Subcutaneous adipose tissue (tissue), 4 donors: ENCODE results near the gene C18orf32. TPM values are rescaled to one million over a fixed set of nuclear protein-coding genes. Genes with fewer than 3 reads are reported as not detected.

Experiments
- total RNA-seq, 4 donors: library from RNA; depleted of rRNA; stranded (reverse); fragments of >200 nt; gene quantifications; one replicate each; pipeline ENCODE4 v1.1.0, GENCODE V29; 2016
- TF ChIP-seq, protein P1 (sequence below): fragments of 450-650 bp; IDR thresholded peaks from one replicate; pipeline ENCODE4 v1.5.1; 2016; ENCODE audit warnings: low read depth, mild to moderate bottlenecking, control low read depth, antibody characterized with exemption, moderate library complexity

Gene C18orf32
- total RNA-seq, 4 donors from 2014 or later: 22.2 to 55.8 (median 31.4) TPM

DNA sequence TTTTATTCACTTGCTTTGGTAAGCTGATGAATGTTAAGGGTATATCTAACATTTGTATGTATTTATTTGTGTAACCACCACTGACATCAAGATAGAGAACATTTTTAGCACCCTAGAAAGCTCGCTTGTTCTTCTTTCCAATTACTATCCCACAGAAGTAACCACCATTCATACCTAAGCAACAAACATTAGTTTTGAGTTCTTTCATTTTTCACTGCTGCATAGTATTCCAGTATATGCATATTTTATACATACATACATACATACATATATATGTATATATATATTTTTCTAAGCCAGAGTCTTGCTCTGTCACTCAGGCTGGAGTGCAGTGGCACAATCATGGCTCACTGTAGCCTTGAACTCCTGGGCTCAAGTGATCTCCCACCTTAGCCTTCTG lies 15.5 kb downstream of the C18orf32 start:
- TF ChIP-seq, protein P1, sequence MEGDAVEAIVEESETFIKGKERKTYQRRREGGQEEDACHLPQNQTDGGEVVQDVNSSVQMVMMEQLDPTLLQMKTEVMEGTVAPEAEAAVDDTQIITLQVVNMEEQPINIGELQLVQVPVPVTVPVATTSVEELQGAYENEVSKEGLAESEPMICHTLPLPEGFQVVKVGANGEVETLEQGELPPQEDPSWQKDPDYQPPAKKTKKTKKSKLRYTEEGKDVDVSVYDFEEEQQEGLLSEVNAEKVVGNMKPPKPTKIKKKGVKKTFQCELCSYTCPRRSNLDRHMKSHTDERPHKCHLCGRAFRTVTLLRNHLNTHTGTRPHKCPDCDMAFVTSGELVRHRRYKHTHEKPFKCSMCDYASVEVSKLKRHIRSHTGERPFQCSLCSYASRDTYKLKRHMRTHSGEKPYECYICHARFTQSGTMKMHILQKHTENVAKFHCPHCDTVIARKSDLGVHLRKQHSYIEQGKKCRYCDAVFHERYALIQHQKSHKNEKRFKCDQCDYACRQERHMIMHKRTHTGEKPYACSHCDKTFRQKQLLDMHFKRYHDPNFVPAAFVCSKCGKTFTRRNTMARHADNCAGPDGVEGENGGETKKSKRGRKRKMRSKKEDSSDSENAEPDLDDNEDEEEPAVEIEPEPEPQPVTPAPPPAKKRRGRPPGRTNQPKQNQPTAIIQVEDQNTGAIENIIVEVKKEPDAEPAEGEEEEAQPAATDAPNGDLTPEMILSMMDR: no peak

DNA sequence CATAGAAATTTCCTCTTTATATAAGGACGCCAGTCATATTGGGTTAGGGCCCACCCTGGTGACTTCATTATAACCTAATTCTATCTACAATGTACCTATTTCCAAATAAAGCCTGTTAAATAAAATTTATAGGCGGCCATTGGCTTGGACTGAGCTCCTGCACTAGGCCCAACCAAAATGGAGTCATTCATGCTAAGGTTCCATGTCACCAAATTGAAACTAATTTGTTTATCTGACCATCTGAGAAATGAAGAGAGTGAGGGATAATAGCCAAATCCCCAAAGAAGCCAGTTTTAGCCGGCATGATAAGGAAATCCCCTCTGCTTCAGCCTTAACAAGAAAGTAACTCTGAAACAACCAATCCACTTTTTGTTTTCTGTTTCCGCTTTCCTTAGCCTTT lies 19.4 kb downstream of the C18orf32 start:
- TF ChIP-seq, protein P1: no peak

DNA sequence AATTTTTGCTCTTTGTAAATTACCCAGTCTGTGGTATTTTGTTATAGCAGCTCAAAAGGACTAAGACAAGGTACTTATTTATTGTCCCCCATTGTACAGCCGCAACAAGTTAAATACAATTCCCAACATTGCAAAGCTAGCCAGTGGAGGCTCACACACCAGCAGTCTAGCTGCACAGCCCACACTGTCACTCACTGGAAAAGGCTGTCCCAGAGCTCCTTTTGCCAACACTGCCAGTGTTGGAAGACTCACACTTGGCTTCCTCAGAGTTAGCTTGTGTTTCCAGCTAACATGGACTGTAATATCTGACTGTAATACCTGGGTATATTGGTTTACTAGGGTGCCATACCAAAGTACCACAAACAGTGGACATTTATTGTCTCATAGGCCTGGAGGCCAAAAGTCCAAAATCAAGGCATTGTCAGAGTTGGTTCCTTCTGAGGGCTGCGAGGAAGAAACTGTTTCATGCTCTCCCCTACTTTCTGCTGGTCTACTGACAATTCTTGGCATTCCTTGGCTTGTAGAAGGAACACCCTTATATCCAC lies 19.9 kb downstream of the C18orf32 start:
- TF ChIP-seq, protein P1: no peak

DNA sequence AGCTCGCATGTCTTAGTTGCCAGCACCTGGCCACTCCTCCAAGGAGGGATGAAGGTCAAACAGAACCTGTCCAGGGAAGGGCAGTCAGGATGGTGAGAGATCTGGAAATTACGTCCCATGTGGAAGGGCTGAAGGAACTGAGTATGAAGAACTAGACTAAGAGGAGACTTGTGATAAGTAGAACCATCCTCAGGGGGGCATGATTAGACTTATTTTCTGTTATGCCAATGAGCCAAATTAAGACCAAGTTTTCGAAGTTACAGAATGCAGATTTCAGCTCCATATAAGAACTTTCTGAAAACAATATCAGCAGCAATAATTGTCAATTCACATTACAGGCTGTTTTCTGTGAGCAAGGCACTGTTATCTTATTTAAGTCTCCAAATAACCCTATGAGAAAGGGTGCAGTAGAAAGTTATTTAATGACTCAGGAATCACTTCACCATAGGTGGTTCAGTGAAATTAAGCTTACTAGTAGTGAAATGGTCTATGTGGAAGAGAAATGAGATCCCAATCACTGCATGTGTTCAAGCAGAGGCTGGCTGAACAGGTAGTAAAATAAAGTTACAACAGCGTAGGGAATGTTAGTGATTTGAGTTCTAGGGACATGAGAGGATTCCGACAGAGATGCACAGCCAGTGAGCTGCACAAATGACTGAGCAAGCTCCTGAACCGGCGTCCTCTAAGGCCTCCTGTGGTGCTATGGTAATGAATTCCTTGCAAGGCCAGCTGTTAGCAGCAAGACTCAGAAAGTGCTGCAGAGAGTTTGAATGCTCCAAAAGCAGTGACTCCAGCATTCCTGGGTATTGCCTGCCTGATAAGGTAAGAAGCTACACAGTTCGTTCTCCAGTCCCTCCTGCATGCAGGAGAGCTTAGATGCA lies 22.1 kb downstream of the C18orf32 start:
- TF ChIP-seq, protein P1: no peak

DNA sequence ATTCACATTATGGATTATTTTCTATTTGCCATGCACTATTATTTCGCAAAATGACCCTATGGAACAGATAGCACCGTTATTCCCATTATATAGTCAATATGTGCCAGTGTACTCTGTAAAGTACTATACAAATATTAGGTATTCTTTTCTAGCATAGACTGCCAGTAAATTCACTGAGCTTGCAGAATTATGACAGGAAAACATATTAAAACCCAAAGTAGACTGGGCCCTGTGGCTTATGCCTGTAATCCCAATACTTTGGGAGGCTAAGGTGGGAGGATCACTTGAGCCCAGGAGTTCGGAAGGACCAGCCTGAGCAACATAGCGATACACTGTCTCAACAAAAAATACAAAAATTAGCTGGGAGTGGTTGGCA lies 25.4 kb downstream of the C18orf32 start:
- TF ChIP-seq, protein P1: no peak

DNA sequence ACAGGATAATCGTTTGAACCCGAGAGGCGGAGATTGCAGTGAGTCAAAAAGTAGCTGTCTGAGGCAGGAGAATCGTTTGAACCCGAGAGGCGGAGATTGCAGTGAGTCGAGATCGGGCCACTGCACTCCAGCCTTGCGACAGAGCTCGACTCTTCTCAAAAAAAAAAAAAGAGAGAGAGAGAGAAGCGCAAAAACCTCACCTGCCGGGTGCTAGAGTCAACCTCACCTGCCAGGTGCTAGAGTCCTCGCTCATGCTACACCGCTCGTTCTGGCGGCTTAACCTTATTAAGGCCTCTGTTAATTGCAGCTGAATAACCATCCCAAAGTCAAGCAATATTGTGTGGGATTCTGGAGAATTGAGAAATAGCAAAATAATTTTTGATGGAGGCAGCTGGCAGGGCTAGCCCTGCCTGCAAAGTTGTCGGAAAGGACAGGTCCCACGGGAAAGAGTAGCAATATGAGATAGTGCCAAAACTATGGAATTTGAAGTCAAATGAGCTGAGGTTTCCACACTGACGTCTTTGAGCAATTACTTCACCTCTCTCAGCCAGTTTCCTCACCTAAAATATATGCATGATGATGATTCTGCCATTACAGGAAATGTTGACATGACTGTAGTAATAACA lies 25.9 kb downstream of the C18orf32 start:
- TF ChIP-seq, protein P1: no peak

DNA sequence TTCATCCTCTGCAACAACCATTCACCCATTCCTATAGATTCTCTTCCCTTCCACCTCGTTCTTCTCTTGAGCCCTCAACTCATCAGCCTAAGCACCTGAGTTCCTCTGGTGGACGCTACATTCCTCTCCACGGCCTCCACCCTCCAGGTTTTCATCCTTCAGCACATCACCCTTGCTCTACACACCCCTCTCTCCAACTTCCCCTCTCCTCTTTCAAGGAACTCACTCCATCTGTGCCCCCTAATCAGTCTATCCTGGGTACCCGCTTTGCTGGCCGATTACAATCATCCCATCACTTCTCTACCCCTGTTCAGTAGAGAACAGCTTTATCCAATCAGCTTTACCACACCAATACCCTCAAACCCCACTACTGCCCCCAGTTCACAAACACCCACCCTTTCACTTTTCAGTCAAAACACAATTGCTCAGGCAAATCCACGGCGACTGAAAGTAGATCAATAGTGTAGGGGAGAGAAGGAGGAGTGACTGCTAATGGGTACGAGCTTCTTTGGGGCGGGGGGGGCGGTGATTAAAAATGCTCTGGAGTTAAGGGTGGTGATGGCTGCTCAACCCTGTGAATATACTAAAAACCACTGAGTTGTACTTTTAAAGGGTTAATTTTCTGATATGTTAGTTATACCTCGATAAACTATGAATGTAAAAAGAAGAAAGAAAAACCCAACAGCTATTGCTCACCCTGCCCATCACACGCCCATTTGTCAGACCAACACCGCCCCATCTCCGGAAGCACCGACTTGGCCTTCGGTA lies 27.4 kb downstream of the C18orf32 start:
- TF ChIP-seq, protein P1: no peak
